ENCODE data around the gene UTF1. TPM values are rescaled to one million over a fixed set of nuclear protein-coding genes. Genes with fewer than 3 reads are reported as not detected.

UTF1 gene
- total RNA-seq, 1 experiment from 2014 or later, result not detected

GRCh38 chr10:133281084-133281483, 51.1 kb downstream of the UTF1 start:
- Mint-ChIP-seq H3K4me3 (ENCODE audit: low read depth, unreplicated experiment) (no peak overlapping the region), H3K4me1 (ENCODE audit: low read depth, unreplicated experiment) (peaks cover 10% of the 10 kb centered on the region), H3K27me3 (ENCODE audit: unreplicated experiment) (no peaks in the 10 kb centered on the region), H3K9me3 (ENCODE audit: low read depth, unreplicated experiment) (no peaks in the 10 kb centered on the region), H3K36me3 (ENCODE audit: insufficient read depth, unreplicated experiment) (peaks cover 29% of the 10 kb centered on the region), H3K27ac (ENCODE audit: unreplicated experiment) (no peak overlapping the region)
- intact Hi-C loops (cut with micrococcal nuclease; ENCODE audit: unreplicated experiment), result no loop called here
- no TSS peak for BruUV-seq (replicated peaks)
- TF ChIP-seq CTCF (IDR thresholded peaks at IDR 0.05; ENCODE audit: unreplicated experiment), result no peak
- no peak for DNase-seq
- CTCF ChIA-PET, result no interaction called here

Small RNAs within 50 kb of the gene (microRNA-seq; reads per million reads assigned to microRNA genes)
- gene MIR202, result not detected

Other genes with a start within 250 kb of the UTF1 start
- not detected in 2 replicates for gene ADGRA1, start 142.3 kb upstream of the UTF1 start, total RNA-seq (2022)
- 1.2 and 1.7 TPM in 2 replicates for gene KNDC1, start 70.0 kb upstream of the UTF1 start, total RNA-seq (2022)
- gene VENTX, start 7.6 kb downstream of the UTF1 start, total RNA-seq (2022), result not detected in 2 replicates
- gene ADAM8, start 46.7 kb downstream of the UTF1 start, total RNA-seq (2022), result 40.4 and 54.4 TPM in 2 replicates
- gene TUBGCP2, start 78.7 kb downstream of the UTF1 start, total RNA-seq (2022), result 41.0 and 47.2 TPM in 2 replicates
- gene ZNF511, start 78.7 kb downstream of the UTF1 start, total RNA-seq (2022), result 21.2 and 24.0 TPM in 2 replicates
- gene CALY, start 106.7 kb downstream of the UTF1 start, total RNA-seq (2022), result not detected in 2 replicates
- gene PRAP1, start 117.2 kb downstream of the UTF1 start, total RNA-seq (2022), result not detected in 2 replicates
- 11.5 and 15.0 TPM in 2 replicates for gene FUOM, start 127.8 kb downstream of the UTF1 start, total RNA-seq (2022)
- 53.5 and 58.1 TPM in 2 replicates for gene ECHS1, start 143.1 kb downstream of the UTF1 start, total RNA-seq (2022)
- 1.4 and 2.9 TPM in 2 replicates for gene PAOX, start 149.0 kb downstream of the UTF1 start, total RNA-seq (2022)
- 37.8 and 39.5 TPM in 2 replicates for gene MTG1, start 163.9 kb downstream of the UTF1 start, total RNA-seq (2022)
- 0.15 TPM in 1 of 2 replicates, not detected in the other for gene SPRN, start 194.4 kb downstream of the UTF1 start, total RNA-seq (2022)
- 1.8 and 2.2 TPM in 2 replicates for gene SCART1, start 223.7 kb downstream of the UTF1 start, total RNA-seq (2022)